GM12878 (cell line): Measurements from ENCODE around the gene TNFAIP1. TPM values are rescaled to one million over a fixed set of nuclear protein-coding genes. Genes with fewer than 3 reads are reported as not detected.
A peak's percentile ranks its signal among the peaks of the same experiment; 100 is the strongest.

Experiments used
- BRCA1 ChIP-seq: IDR thresholded peaks from 2 replicates; pipeline ENCODE4 v1.6.1; 2011; ENCODE audit warnings: low read depth, low read length, improper control_type of control experiment
- CHD4 ChIP-seq: fragments of 200-600 bp; sonication (generic); IDR thresholded peaks from 2 replicates; pipeline ENCODE4 v1.6.1; 2016; ENCODE audit warnings: mild to moderate bottlenecking
- E2F8 ChIP-seq: fragments of 450-650 bp; IDR thresholded peaks from 2 replicates; pipeline ENCODE4 v1.6.1; 2018; ENCODE audit warnings: mild to moderate bottlenecking, low read depth, moderate library complexity; ENCODE audit not compliant: partially characterized antibody
- MAX ChIP-seq: IDR thresholded peaks from 2 replicates; pipeline ENCODE4 v1.6.1; 2012; ENCODE audit warnings: low read depth, low read length, improper control_type of control experiment
- MLLT1 ChIP-seq: fragments of 450-650 bp; IDR thresholded peaks from 2 replicates; pipeline ENCODE4 v1.6.1; 2016; ENCODE audit warnings: mild to moderate bottlenecking
- POLR2A ChIP-seq: IDR thresholded peaks from 2 replicates; pipeline ENCODE4 v1.6.1; 2011; ENCODE audit warnings: low read depth, mild to moderate bottlenecking, low read length
- RBBP5 ChIP-seq: fragments of 200-600 bp; sonication (generic); conservative IDR thresholded peaks from 2 replicates; pipeline ENCODE4 v1.6.1; 2016
- REST ChIP-seq: IDR thresholded peaks from 2 replicates; pipeline ENCODE4 v1.6.1; 2012; ENCODE audit warnings: mild to moderate bottlenecking, low read depth, low read length
- SMC3 ChIP-seq: IDR thresholded peaks from 2 replicates; pipeline ENCODE4 v1.6.1; 2011; ENCODE audit warnings: low read length, improper control_type of control experiment, borderline replicate concordance
- SREBF1 ChIP-seq: IDR thresholded peaks from 2 replicates; pipeline ENCODE4 v1.6.1; 2012; ENCODE audit warnings: mild to moderate bottlenecking, low read length
- SREBF2 ChIP-seq: IDR thresholded peaks from 2 replicates; pipeline ENCODE4 v1.6.1; 2012; ENCODE audit warnings: mild to moderate bottlenecking, low read length
- STAT3 ChIP-seq: IDR thresholded peaks from 2 replicates; pipeline ENCODE4 v1.6.1; 2011; ENCODE audit warnings: low read depth, low read length, improper control_type of control experiment
- TARDBP ChIP-seq: IDR thresholded peaks from 2 replicates; pipeline ENCODE4 v1.6.1; 2016; ENCODE audit warnings: borderline replicate concordance
- TCF7 ChIP-seq: IDR thresholded peaks from 2 replicates; pipeline ENCODE4 v1.6.1; 2014; ENCODE audit warnings: antibody characterized with exemption, borderline replicate concordance
- YY1 ChIP-seq: IDR thresholded peaks from 2 replicates; pipeline ENCODE4 v1.6.1; 2011; ENCODE audit warnings: low read depth, mild to moderate bottlenecking, low read length
- ZBED1 ChIP-seq: IDR thresholded peaks from 2 replicates; pipeline ENCODE4 v1.6.1; 2016; ENCODE audit warnings: borderline replicate concordance
- ZBTB11 ChIP-seq: fragments of 450-650 bp; formaldehyde crosslinking; IDR thresholded peaks from 2 replicates; pipeline ENCODE4 v1.5.0; 2022; ENCODE audit warnings: mild to moderate bottlenecking, missing genetic modification characterization
- ZNF217 ChIP-seq: fragments of 450-650 bp; IDR thresholded peaks from 2 replicates; pipeline ENCODE4 v1.6.1; 2017; ENCODE audit warnings: antibody characterized with exemption, mild to moderate bottlenecking
- ZNF622 ChIP-seq: fragments of 450-650 bp; IDR thresholded peaks from 2 replicates; pipeline ENCODE4 v1.6.1; 2017; ENCODE audit warnings: mild to moderate bottlenecking, inconsistent platforms
- polyA plus RNA-seq, 11 experiments: library from polyadenylated mRNA; depleted of rRNA in 4 of 11; unstranded in 6 of 11; stranded (reverse) in 5 of 11; fragments of >200 nt; fragmentation: Nextera tagmentation in 4 of 11; fragmentation: Illumina TruSeq in 1 of 11; extraction: Ambion mirVana in 4 of 11; extraction: Trizol in 1 of 11; gene quantifications; 1 replicate in 1 of 11; 2 replicates in 10 of 11; pipeline versions ENCODE4 v1.2.1 to v1.2.3, GENCODE V29; 2011 to 2016; ENCODE audit warnings: inconsistent platforms in 2 of 11, missing spikeins in 2 of 11, low read depth in 1 of 11
- total RNA-seq, 4 experiments: library from RNA; depleted of rRNA in 3 of 4; stranded (reverse); fragments of >200 nt in 3 of 4; fragmentation: Illumina TruSeq in 1 of 4; extraction: Trizol in 1 of 4; gene quantifications; 2 replicates each; pipeline versions ENCODE4 v1.2.1 to v1.2.3, GENCODE V29; 2013 to 2021

The TNFAIP1 gene
- total and polyA plus RNA-seq, 10 of the 15 experiments (the other 5 are each of a cell fraction or from before 2014, with no cell fraction given) = 1.8 to 16.9 (median 11.7) TPM

GRCh38 chr17:28357061-28357900 lies 21.7 kb downstream of the TNFAIP1 start, which contains the start of gene POLDIP2 (continued):
- TF ChIP-seq ZBTB11 (CRISPR knock-in tag) (peak; percentile 82), BRCA1 (no peak), REST (no peak), CHD4 (no peak), MLLT1 (0 out of 2 replicates have a peak, but pooled peaks have one; percentile 35), E2F8 (peak; percentile 84), RBBP5 (no peak), SMC3 (peak; percentile 14; the same call in 1 of the 2 replicates), TCF7 (no peak), ZNF622 (no peak), POLR2A (peak; percentile 97), SREBF1 (peak; percentile 12; the same call in 1 of the 2 replicates), YY1 (peak; percentile 98), MAX (no peak; the same call in 1 of the 2 replicates), TARDBP (peak; percentile 69; the same call in 1 of the 2 replicates), STAT3 (no peak), SREBF2 (peak; percentile 69), ZBED1 (no peak), ZNF217 (no peak)
